DOHH2 (cell line): ENCODE measurements around the gene TMEM50B.

Experiments used
- CTCF ChIP-seq: fragments of 200-600 bp; sonication (generic); IDR thresholded peaks from one replicate; pipeline ENCODE4 v1.5.1; 2014; ENCODE audit warnings: antibody characterized with exemption, mild to moderate bottlenecking, low read depth, low read length; ENCODE audit not compliant: poor library complexity, severe bottlenecking
- EZH2phosphoT487 ChIP-seq: fragments of 200-600 bp; sonication (generic); IDR thresholded peaks from 2 replicates; pipeline ENCODE4 v1.6.1; 2017; ENCODE audit warnings: borderline replicate concordance, mild to moderate bottlenecking, antibody characterized with exemption, low read length, moderate library complexity, mixed read lengths

- TF ChIP-seq CTCF (no peak), EZH2phosphoT487 (no peak)
These were observed 77.5 kb downstream of the TMEM50B start for GRCh38 chr21:33402001-33402979.
